HEK293 (cell line): Measurements from ENCODE around the gene ACE2.

Experiments
- CTCF ChIA-PET: fragments of 350-600 bp; formaldehyde crosslinking; extraction: SDS; loops from one replicate; lab custom pipeline; 2021; ENCODE audit warnings: antibody characterized with exemption; lab: Yijun Ruan, JAX
- POLR2A ChIA-PET: fragments of 300-600 bp; formaldehyde crosslinking; extraction: SDS; loops from one replicate; lab custom pipeline; 2020; ENCODE audit warnings: antibody characterized with exemption, inconsistent platforms; lab: Yijun Ruan, JAX
- H3K27ac ChIP-seq: fragments of 200-500 bp; sonication (Bioruptor generic); 2 replicates; pipeline ENCODE4 v1.5.1; 2014; ENCODE audit warnings: low read depth, low read length, control low read depth, inconsistent platforms; ENCODE audit errors: extremely low read depth
- H3K36me3 ChIP-seq, 2 experiments: fragments of 200-500 bp in 1 of 2; sonication (Bioruptor generic) in 1 of 2; 1 replicate in 1 of 2; 2 replicates in 1 of 2; pipeline ENCODE4 v1.5.1; 2014 to 2017; ENCODE audit warnings: inconsistent platforms in 2 of 2, low read length in 2 of 2; ENCODE audit not compliant: control insufficient read depth in 2 of 2, insufficient read depth in 1 of 2
- H3K4me1 ChIP-seq: fragments of 200-500 bp; sonication (Bioruptor generic); 2 replicates; pipeline ENCODE4 v1.5.1; 2014; ENCODE audit warnings: mild to moderate bottlenecking, low read length, inconsistent platforms; ENCODE audit not compliant: control insufficient read depth, insufficient read depth
- H3K4me3 ChIP-seq: 2 replicates; pipeline ENCODE4 v1.5.1; 2011; ENCODE audit warnings: low read depth, mild to moderate bottlenecking, control low read depth, low read length, moderate library complexity
- H3K9me3 ChIP-seq: fragments of 200-500 bp; sonication (Bioruptor generic); 2 replicates; pipeline ENCODE4 v1.5.1; 2014; ENCODE audit warnings: low read depth, low read length, inconsistent platforms; ENCODE audit not compliant: control insufficient read depth, insufficient read depth
- ATF2 ChIP-seq: fragments of 450-650 bp; formaldehyde crosslinking; IDR thresholded peaks from 2 replicates; pipeline ENCODE4 v1.5.1; 2016; ENCODE audit warnings: missing biosample characterization, missing genetic modification characterization, low read depth
- ELK4 ChIP-seq: IDR thresholded peaks from 2 replicates; pipeline ENCODE4 v1.6.1; 2011; ENCODE audit warnings: mild to moderate bottlenecking, low read depth, low read length, borderline replicate concordance
- GLIS1 ChIP-seq: fragments of 450-650 bp; formaldehyde crosslinking; IDR thresholded peaks from 2 replicates; pipeline ENCODE4 v1.5.1; 2016; ENCODE audit warnings: missing biosample characterization, missing genetic modification characterization
- HIC1 ChIP-seq: fragments of 450-650 bp; formaldehyde crosslinking; IDR thresholded peaks from 2 replicates; pipeline ENCODE4 v1.5.1; 2016; ENCODE audit warnings: missing biosample characterization, missing genetic modification characterization
- KLF16 ChIP-seq: fragments of 450-650 bp; formaldehyde crosslinking; IDR thresholded peaks from 2 replicates; pipeline ENCODE4 v1.5.1; 2017; ENCODE audit warnings: missing biosample characterization, missing genetic modification characterization
- OVOL3 ChIP-seq: fragments of 450-650 bp; formaldehyde crosslinking; IDR thresholded peaks from 2 replicates; pipeline ENCODE4 v1.5.1; 2016; ENCODE audit warnings: missing biosample characterization, missing genetic modification characterization
- PRDM2 ChIP-seq: fragments of 450-650 bp; formaldehyde crosslinking; IDR thresholded peaks from 2 replicates; pipeline ENCODE4 v1.5.1; 2016; ENCODE audit warnings: missing biosample characterization, missing genetic modification characterization, borderline replicate concordance
- SALL2 ChIP-seq: fragments of 450-650 bp; formaldehyde crosslinking; IDR thresholded peaks from 2 replicates; pipeline ENCODE4 v1.5.0; 2017; ENCODE audit warnings: missing biosample characterization, mild to moderate bottlenecking, missing genetic modification characterization, borderline replicate concordance
- SETDB1 ChIP-seq: IDR thresholded peaks from one replicate; pipeline ENCODE4 v1.6.1; 2017; ENCODE audit warnings: mild to moderate bottlenecking, low read length, moderate library complexity, mixed read lengths; ENCODE audit not compliant: insufficient read length
- YY2 ChIP-seq: fragments of 450-650 bp; formaldehyde crosslinking; IDR thresholded peaks from 2 replicates; pipeline ENCODE4 v1.5.1; 2016; ENCODE audit warnings: missing biosample characterization, missing genetic modification characterization
- ZBTB49 ChIP-seq: fragments of 450-650 bp; formaldehyde crosslinking; IDR thresholded peaks from 2 replicates; pipeline ENCODE4 v1.5.1; 2016; ENCODE audit warnings: missing biosample characterization, missing genetic modification characterization, low read depth
- ZNF214 ChIP-seq: fragments of 450-650 bp; formaldehyde crosslinking; IDR thresholded peaks from 2 replicates; pipeline ENCODE4 v1.5.1; 2017; ENCODE audit warnings: missing biosample characterization, mild to moderate bottlenecking, missing genetic modification characterization, borderline replicate concordance
- ZNF555 ChIP-seq: fragments of 450-650 bp; formaldehyde crosslinking; conservative IDR thresholded peaks from 2 replicates; pipeline ENCODE4 v1.5.1; 2017; ENCODE audit warnings: missing biosample characterization, mild to moderate bottlenecking, missing genetic modification characterization, inconsistent platforms
- ZNF571 ChIP-seq: fragments of 450-650 bp; formaldehyde crosslinking; IDR thresholded peaks from 2 replicates; pipeline ENCODE4 v1.5.0; 2017; ENCODE audit warnings: missing biosample characterization, missing genetic modification characterization
- ZNF747 ChIP-seq: fragments of 450-650 bp; formaldehyde crosslinking; IDR thresholded peaks from 2 replicates; pipeline ENCODE4 v1.5.1; 2016; ENCODE audit warnings: missing biosample characterization, missing genetic modification characterization
- ZNF76 ChIP-seq: fragments of 450-650 bp; formaldehyde crosslinking; IDR thresholded peaks from 2 replicates; pipeline ENCODE4; 2016; ENCODE audit warnings: low read depth, missing biosample characterization, missing genetic modification characterization, borderline replicate concordance
- ZNF777 ChIP-seq: fragments of 450-650 bp; formaldehyde crosslinking; IDR thresholded peaks from 2 replicates; pipeline ENCODE4 v1.5.1; 2017; ENCODE audit warnings: missing biosample characterization, missing genetic modification characterization, borderline replicate concordance

ACE2 gene

GRCh38 chrX:15567886-15568616, 32.7 kb downstream of the ACE2 start (continued):
- TF ChIP-seq PRDM2 (tag by site-specific recombination) = no peak
- TF ChIP-seq HIC1 (tag by site-specific recombination) = no peak
- no peak for TF ChIP-seq KLF16 (tag by site-specific recombination)
- no peak for TF ChIP-seq ZNF747 (tag by site-specific recombination)
- no peak for TF ChIP-seq ZNF777 (tag by site-specific recombination)

GRCh38 chrX:15567267-15567666, 33.5 kb downstream of the ACE2 start:
- Histone ChIP-seq H3K4me1 (no peaks in the 10 kb centered on the region), H3K4me3 (no peak overlapping the region), H3K27ac (no peak overlapping the region), H3K9me3 (no peaks in the 10 kb centered on the region), H3K36me3 (no peaks in the 10 kb centered on the region)
- TF ChIP-seq ELK4 = no peak
- no peak for TF ChIP-seq SETDB1
- TF ChIP-seq ZNF214 = no peak
- no peak for TF ChIP-seq ZNF555 (tag by site-specific recombination)
- TF ChIP-seq GLIS1 (tag by site-specific recombination) = no peak
- CTCF ChIA-PET = interaction anchor here (0.7 to 1.0 kb wide), 3 partner anchors 9 to 496 kb away, joined by 3 to 5 read pairs (median 3); no protein-coding TSS in a partner anchor
- POLR2A ChIA-PET = interaction anchor here (0.5 kb wide), 1 partner anchor 288 kb away, joined by 3 read pairs; the partner anchor contains the start of gene AP1S2

GRCh38 chrX:15566244-15566643, 34.5 kb downstream of the ACE2 start:
- H3K27ac ChIP-seq = no peak overlapping the region
- H3K9me3 ChIP-seq = no peaks in the 10 kb centered on the region
- no peak overlapping the region for H3K4me3 ChIP-seq
- H3K4me1 ChIP-seq = no peaks in the 10 kb centered on the region
- CTCF ChIA-PET = interaction anchor here (0.6 to 2.7 kb wide), 9 partner anchors 12 to 230 kb away, joined by 3 to 24 read pairs (median 9); partner anchors contain the start of gene BMX
- H3K36me3 ChIP-seq = no peaks in the 10 kb centered on the region
- POLR2A ChIA-PET = no interaction called here
- TF ChIP-seq ZBTB49 (tag by site-specific recombination) (no peak), SALL2 (tag by site-specific recombination) (no peak), ZNF76 (no peak), ATF2 (tag by site-specific recombination) (no peak), YY2 (no peak), ZNF571 (no peak), OVOL3 (tag by site-specific recombination) (no peak)
